ENCODE measurements around the gene PLA2G2C.

- TF ChIP-seq ZFP62 (CRISPR knock-in tag; IDR thresholded peaks at IDR 0.05) (no peak), ZBTB44 (CRISPR knock-in tag; IDR thresholded peaks at IDR 0.05) (no peak), POLR2AphosphoS5 (IDR thresholded peaks at IDR 0.05; ENCODE audit: low read depth, low read length) (no peak), NFYC (CRISPR knock-in tag; IDR thresholded peaks at IDR 0.05) (no peak), KLF6 (CRISPR knock-in tag; IDR thresholded peaks at IDR 0.05) (no peak), TBL1XR1 (IDR thresholded peaks at IDR 0.05; ENCODE audit: borderline replicate concordance, low read length, partially characterized antibody) (no peak), SETDB1 (CRISPR knock-in tag; IDR thresholded peaks at IDR 0.05; ENCODE audit: borderline replicate concordance) (no peak), MED13 (CRISPR knock-in tag; IDR thresholded peaks at IDR 0.05) (no peak), FOXO4 (CRISPR knock-in tag; conservative IDR thresholded peaks at IDR 0.05) (no peak), ARID2 (CRISPR knock-in tag; IDR thresholded peaks at IDR 0.05; ENCODE audit: borderline replicate concordance) (no peak), SMARCE1 (IDR thresholded peaks at IDR 0.05; ENCODE audit: borderline replicate concordance) (no peak)
Measured at GRCh38 chr1:20169932-20170331, 16.4 kb downstream of the PLA2G2C start.

Measured in HepG2 (cell line).